ENCODE measurements around the gene HSPA4. TPM values are rescaled to one million over a fixed set of nuclear protein-coding genes. Genes with fewer than 3 reads are reported as not detected.

Gene HSPA4
- total and polyA plus RNA-seq, 2 of the 13 experiments (the other 11 are each of a cell fraction or from before 2014, with no cell fraction given), result 36.6 to 231 TPM

- TF ChIP-seq ZSCAN20 (CRISPR knock-in tag; IDR thresholded peaks at IDR 0.05; ENCODE audit: borderline replicate concordance), result 0 out of 2 replicates have a peak, but pooled peaks have one; percentile 40
- peak; percentile 32; the same call in 1 of the 2 replicates for TF ChIP-seq PHF8 (CRISPR knock-in tag; IDR thresholded peaks at IDR 0.05)
- no peak for TF ChIP-seq SMARCE1 (IDR thresholded peaks at IDR 0.05; ENCODE audit: borderline replicate concordance)
- 0 out of 4 replicates have a peak, but pooled peaks of 1 of the 2 experiments have one; percentile 21 for TF ChIP-seq NR2F1 (CRISPR knock-in tag; IDR thresholded peaks at IDR 0.05)
- peak; percentile 74; the same call in 1 of the 2 replicates for TF ChIP-seq KLF9 (CRISPR knock-in tag; IDR thresholded peaks at IDR 0.05; ENCODE audit: low read depth)
- peak; percentile 81 for TF ChIP-seq MAX (IDR thresholded peaks at IDR 0.05)
- 0 out of 2 replicates have a peak, but pooled peaks have one; percentile 26 for TF ChIP-seq ZNF772 (CRISPR knock-in tag; IDR thresholded peaks at IDR 0.05)
- TF ChIP-seq PHF20 (CRISPR knock-in tag; IDR thresholded peaks at IDR 0.05), result peak; percentile 43
- peak; percentile 29 for TF ChIP-seq ZNF20 (CRISPR knock-in tag; IDR thresholded peaks at IDR 0.05)
- TF ChIP-seq ZNF512B (CRISPR knock-in tag; IDR thresholded peaks at IDR 0.05; ENCODE audit: borderline replicate concordance), result 0 out of 2 replicates have a peak, but pooled peaks have one; percentile 81
- no peak for TF ChIP-seq ZFP37 (CRISPR knock-in tag; IDR thresholded peaks at IDR 0.05; ENCODE audit: borderline replicate concordance)
- TF ChIP-seq RARA (CRISPR knock-in tag; IDR thresholded peaks at IDR 0.05), result no peak
- peak; percentile 83 for TF ChIP-seq SAP130 (CRISPR knock-in tag; IDR thresholded peaks at IDR 0.05; ENCODE audit: low read depth)
- TF ChIP-seq KDM5A (IDR thresholded peaks at IDR 0.05; ENCODE audit: borderline replicate concordance, low read length), result peak; percentile 86
- 0 out of 2 replicates have a peak, but pooled peaks have one; percentile 15 for TF ChIP-seq ZFP91 (CRISPR knock-in tag; IDR thresholded peaks at IDR 0.05; ENCODE audit: borderline replicate concordance)
- TF ChIP-seq SETDB1 (CRISPR knock-in tag; IDR thresholded peaks at IDR 0.05; ENCODE audit: borderline replicate concordance), result no peak
- TF ChIP-seq SMAD9 (CRISPR knock-in tag; IDR thresholded peaks at IDR 0.05), result no peak
- TF ChIP-seq ISL2 (CRISPR knock-in tag; IDR thresholded peaks at IDR 0.05), result 0 out of 2 replicates have a peak, but pooled peaks have one; percentile 22
- TF ChIP-seq, protein P1, sequence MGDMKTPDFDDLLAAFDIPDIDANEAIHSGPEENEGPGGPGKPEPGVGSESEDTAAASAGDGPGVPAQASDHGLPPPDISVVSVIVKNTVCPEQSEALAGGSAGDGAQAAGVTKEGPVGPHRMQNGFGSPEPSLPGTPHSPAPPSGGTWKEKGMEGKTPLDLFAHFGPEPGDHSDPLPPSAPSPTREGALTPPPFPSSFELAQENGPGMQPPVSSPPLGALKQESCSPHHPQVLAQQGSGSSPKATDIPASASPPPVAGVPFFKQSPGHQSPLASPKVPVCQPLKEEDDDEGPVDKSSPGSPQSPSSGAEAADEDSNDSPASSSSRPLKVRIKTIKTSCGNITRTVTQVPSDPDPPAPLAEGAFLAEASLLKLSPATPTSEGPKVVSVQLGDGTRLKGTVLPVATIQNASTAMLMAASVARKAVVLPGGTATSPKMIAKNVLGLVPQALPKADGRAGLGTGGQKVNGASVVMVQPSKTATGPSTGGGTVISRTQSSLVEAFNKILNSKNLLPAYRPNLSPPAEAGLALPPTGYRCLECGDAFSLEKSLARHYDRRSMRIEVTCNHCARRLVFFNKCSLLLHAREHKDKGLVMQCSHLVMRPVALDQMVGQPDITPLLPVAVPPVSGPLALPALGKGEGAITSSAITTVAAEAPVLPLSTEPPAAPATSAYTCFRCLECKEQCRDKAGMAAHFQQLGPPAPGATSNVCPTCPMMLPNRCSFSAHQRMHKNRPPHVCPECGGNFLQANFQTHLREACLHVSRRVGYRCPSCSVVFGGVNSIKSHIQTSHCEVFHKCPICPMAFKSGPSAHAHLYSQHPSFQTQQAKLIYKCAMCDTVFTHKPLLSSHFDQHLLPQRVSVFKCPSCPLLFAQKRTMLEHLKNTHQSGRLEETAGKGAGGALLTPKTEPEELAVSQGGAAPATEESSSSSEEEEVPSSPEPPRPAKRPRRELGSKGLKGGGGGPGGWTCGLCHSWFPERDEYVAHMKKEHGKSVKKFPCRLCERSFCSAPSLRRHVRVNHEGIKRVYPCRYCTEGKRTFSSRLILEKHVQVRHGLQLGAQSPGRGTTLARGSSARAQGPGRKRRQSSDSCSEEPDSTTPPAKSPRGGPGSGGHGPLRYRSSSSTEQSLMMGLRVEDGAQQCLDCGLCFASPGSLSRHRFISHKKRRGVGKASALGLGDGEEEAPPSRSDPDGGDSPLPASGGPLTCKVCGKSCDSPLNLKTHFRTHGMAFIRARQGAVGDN (CRISPR knock-in tag; IDR thresholded peaks at IDR 0.05), result peak; percentile 37; the same call in 1 of the 2 replicates
- TF ChIP-seq HNRNPH1 (optimal IDR thresholded peaks at IDR 0.05; ENCODE audit: low read depth, low read length), result no peak
Measured at GRCh38 chr5:133052317-133053175, 733 bp downstream of the HSPA4 start (continued).
